Smooth muscle cell (in vitro differentiated cells): ENCODE results near the gene ZNF418. TPM values are rescaled to one million over a fixed set of nuclear protein-coding genes. Genes with fewer than 3 reads are reported as not detected.

Experiments used
- polyA plus RNA-seq: library from polyadenylated mRNA; unstranded; fragments of >200 nt; fragmentation: Nextera tagmentation; extraction: Ambion mirVana; gene quantifications from 2 replicates; pipeline ENCODE4 v1.2.1, GENCODE V29; 2016
- total RNA-seq: library from RNA; depleted of rRNA; stranded (reverse); fragments of >200 nt; gene quantifications from 2 replicates; pipeline ENCODE4 v1.2.3, GENCODE V29; 2014

Gene ZNF418
- total and polyA plus RNA-seq, 2 experiments from 2014 or later: 1.8 to 7.5 TPM

Other genes with a start within 250 kb of the ZNF418 start
- gene ZNF154, start 226.2 kb downstream of the ZNF418 start, total RNA-seq: 7.3 and 9.6 TPM in 2 replicates
- gene ZNF154, start 226.2 kb downstream of the ZNF418 start, polyA plus RNA-seq: 3.3 and 8.1 TPM in 2 replicates
- gene ZNF671, start 207.8 kb downstream of the ZNF418 start, total RNA-seq: 4.7 and 7.0 TPM in 2 replicates
- 5.2 and 5.5 TPM in 2 replicates for gene ZNF671, start 207.8 kb downstream of the ZNF418 start, polyA plus RNA-seq
- gene ZNF776, start 188.6 kb downstream of the ZNF418 start, total RNA-seq: 12.7 and 13.6 TPM in 2 replicates
- 4.4 and 8.9 TPM in 2 replicates for gene ZNF776, start 188.6 kb downstream of the ZNF418 start, polyA plus RNA-seq
- 8.2 and 20.3 TPM in 2 replicates for gene ZNF586, start 165.7 kb downstream of the ZNF418 start, total RNA-seq
- gene ZNF586, start 165.7 kb downstream of the ZNF418 start, polyA plus RNA-seq: 3.2 and 4.1 TPM in 2 replicates
- 2.8 and 6.7 TPM in 2 replicates for gene ZNF552, start 120.5 kb downstream of the ZNF418 start, total RNA-seq
- 1.9 and 6.4 TPM in 2 replicates for gene ZNF552, start 120.5 kb downstream of the ZNF418 start, polyA plus RNA-seq
- gene ZNF587B, start 105.1 kb downstream of the ZNF418 start, total RNA-seq: 6.7 and 8.0 TPM in 2 replicates
- gene ZNF587B, start 105.1 kb downstream of the ZNF418 start, polyA plus RNA-seq: 1.2 and 4.3 TPM in 2 replicates
- gene ZNF587, start 85.5 kb downstream of the ZNF418 start, total RNA-seq: 13.9 and 22.8 TPM in 2 replicates
- gene ZNF587, start 85.5 kb downstream of the ZNF418 start, polyA plus RNA-seq: 3.9 and 8.5 TPM in 2 replicates
- 9.6 and 16.7 TPM in 2 replicates for gene ZNF814, start 46.4 kb downstream of the ZNF418 start, total RNA-seq
- 9.7 and 13.5 TPM in 2 replicates for gene ZNF814, start 46.4 kb downstream of the ZNF418 start, polyA plus RNA-seq
- 9.8 and 12.0 TPM in 2 replicates for gene ZNF417, start 18.8 kb downstream of the ZNF418 start, total RNA-seq
- 2.6 and 5.1 TPM in 2 replicates for gene ZNF417, start 18.8 kb downstream of the ZNF418 start, polyA plus RNA-seq
- gene ZNF256, start 12.3 kb upstream of the ZNF418 start, total RNA-seq: 4.5 and 10.3 TPM in 2 replicates
- gene ZNF256, start 12.3 kb upstream of the ZNF418 start, polyA plus RNA-seq: 3.2 and 4.0 TPM in 2 replicates
- 0.67 TPM in 1 of 2 replicates, not detected in the other for gene C19orf18, start 39.1 kb upstream of the ZNF418 start, total RNA-seq
- gene C19orf18, start 39.1 kb upstream of the ZNF418 start, polyA plus RNA-seq: 2.0 and 2.1 TPM in 2 replicates
- gene ZNF606, start 67.4 kb upstream of the ZNF418 start, total RNA-seq: 15.7 and 18.6 TPM in 2 replicates
- 5.2 and 8.6 TPM in 2 replicates for gene ZNF606, start 67.4 kb upstream of the ZNF418 start, polyA plus RNA-seq
- gene ZSCAN1, start 98.6 kb upstream of the ZNF418 start, total RNA-seq: 1.8 TPM in 1 of 2 replicates, not detected in the other
- gene ZSCAN1, start 98.6 kb upstream of the ZNF418 start, polyA plus RNA-seq: 0.94 and 1.4 TPM in 2 replicates
- gene ZNF135, start 123.9 kb upstream of the ZNF418 start, total RNA-seq: 3.7 and 4.8 TPM in 2 replicates
- gene ZNF135, start 123.9 kb upstream of the ZNF418 start, polyA plus RNA-seq: 3.2 and 3.6 TPM in 2 replicates
- 32.9 and 34.6 TPM in 2 replicates for gene ZSCAN18, start 162.8 kb upstream of the ZNF418 start, total RNA-seq
- 54.6 and 66.5 TPM in 2 replicates for gene ZSCAN18, start 162.8 kb upstream of the ZNF418 start, polyA plus RNA-seq
- gene ZNF329, start 215.4 kb upstream of the ZNF418 start, total RNA-seq: 14.3 and 22.3 TPM in 2 replicates
- 2.3 and 4.4 TPM in 2 replicates for gene ZNF329, start 215.4 kb upstream of the ZNF418 start, polyA plus RNA-seq
- 23.8 and 29.2 TPM in 2 replicates for gene ZNF274, start 247.7 kb upstream of the ZNF418 start, total RNA-seq
- gene ZNF274, start 247.7 kb upstream of the ZNF418 start, polyA plus RNA-seq: 27.2 and 29.5 TPM in 2 replicates